Measurements from ENCODE around the gene MAGEA8.
"Not testable (repeated sequence)": the region's sequence is repeated elsewhere in the genome, so short reads cannot be mapped to it uniquely, and the experiment has no call there.

MAGEA8 gene

DNA sequence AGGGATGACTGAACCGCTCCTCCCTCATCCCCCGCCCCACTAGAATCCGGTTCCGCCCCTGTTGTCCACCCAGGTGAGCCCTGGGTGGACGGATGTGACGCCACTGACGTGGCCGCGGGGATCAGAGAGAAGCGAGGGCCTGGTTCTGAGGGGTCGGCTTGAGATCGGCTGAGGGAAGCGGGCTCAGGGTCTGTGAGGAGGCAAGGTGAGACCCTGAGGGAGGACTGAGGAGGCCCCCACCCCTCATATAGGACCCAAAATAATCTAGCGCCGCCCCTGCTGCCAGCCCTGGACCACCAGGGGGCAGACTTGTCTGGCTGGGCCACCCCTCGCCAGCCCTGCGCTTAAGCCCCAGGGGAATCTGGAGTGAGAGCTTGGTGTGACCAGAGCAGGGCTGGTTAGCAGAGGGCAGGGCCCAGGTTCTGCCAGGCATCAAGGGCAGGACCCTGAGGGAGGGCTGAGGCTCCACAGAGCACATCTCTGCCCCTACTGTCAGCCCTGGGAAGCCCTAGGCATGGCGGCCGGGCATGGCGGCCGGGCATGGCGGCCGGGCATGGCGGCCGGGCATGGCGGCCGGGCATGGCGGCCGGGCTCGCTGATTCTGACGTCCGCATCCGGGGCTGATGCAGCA lies at the start of gene MAGEA8:
TSS of gene MAGEA8 (plus strand) at position 103 of the 631 bp plus-strand sequence. CDS start 3,090 bp downstream, outside the sequence.
- DNase-seq = no peak

GRCh38 chrX:149831473-149831872 lies 49.5 kb upstream of the MAGEA8 start:
- no peak for DNase-seq

- not testable (repeated sequence) for DNase-seq
Measured at GRCh38 chrX:149836728-149837127, 44.3 kb upstream of the MAGEA8 start.

- DNase-seq = no peak
Measured at GRCh38 chrX:149837167-149837566, 43.8 kb upstream of the MAGEA8 start.

- DNase-seq = no peak
Measured at GRCh38 chrX:149837639-149838038, 43.3 kb upstream of the MAGEA8 start.

- DNase-seq = no peak
Measured at GRCh38 chrX:149841929-149842328, 39.1 kb upstream of the MAGEA8 start.

GRCh38 chrX:149845385-149845784 lies 35.6 kb upstream of the MAGEA8 start:
- DNase-seq = no peak

- no peak for DNase-seq
Measured at GRCh38 chrX:149846789-149847188, 34.2 kb upstream of the MAGEA8 start.

DNA sequence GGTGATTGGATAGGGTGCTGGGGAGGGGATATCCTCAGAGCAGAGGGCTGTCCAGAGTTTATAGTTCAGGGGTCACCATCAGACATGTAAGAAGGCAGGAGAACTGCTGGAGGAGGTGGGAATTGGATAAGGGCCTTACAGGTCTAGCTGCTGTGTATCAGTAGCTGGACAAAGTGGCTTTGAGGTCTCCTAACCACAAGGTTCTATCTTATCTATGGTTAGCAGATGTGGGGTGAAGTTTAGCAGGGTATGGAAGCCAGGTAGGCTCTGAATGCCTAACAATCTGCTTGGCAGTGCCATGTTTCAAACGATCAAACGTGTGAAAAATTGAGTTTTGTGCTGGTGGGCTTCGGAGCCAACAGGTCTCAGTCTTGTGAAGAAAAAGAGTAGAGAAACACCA lies 32.1 kb upstream of the MAGEA8 start:
- DNase-seq = no peak

GRCh38 chrX:149849787-149850186 lies 31.2 kb upstream of the MAGEA8 start:
- no peak for DNase-seq

DNA sequence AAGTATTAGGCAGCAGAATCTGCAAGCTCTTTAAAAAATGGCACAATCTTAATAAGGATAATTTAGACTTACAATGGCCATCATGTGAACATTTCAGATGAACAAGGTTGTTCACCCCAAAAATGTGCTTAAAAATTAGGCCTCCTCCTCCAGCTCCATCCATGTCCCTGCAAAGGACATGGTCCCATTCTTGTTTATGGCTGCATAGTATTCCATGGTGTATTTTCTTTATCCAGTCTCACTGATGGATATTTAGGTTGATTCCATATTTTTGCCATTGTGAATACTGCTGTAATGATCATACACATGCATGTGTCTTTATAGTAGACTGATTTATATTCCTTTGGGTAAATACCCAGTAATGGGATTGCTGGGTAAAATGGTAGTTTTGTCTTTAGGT lies 29.1 kb upstream of the MAGEA8 start:
- no peak for DNase-seq

DNA sequence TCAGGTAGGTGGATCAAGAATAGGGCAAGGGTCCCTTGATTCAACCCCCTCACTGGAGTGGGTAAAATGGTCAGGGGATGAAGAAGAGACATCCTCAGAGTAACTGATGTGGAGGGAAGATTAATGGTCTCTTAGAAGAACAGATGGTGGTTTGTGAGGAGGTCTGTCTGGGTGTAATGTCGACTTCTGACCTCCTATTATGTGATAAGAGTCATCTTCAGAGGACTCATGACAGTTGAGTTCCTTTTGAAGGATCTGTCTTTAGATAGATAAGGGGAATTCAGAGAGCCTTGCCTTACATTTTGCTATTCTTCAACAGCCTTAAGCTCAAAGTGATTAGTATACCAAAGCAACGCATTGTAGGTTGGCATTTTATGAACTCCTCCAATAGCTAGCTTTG lies 27.1 kb upstream of the MAGEA8 start:
- DNase-seq = no peak

DNA sequence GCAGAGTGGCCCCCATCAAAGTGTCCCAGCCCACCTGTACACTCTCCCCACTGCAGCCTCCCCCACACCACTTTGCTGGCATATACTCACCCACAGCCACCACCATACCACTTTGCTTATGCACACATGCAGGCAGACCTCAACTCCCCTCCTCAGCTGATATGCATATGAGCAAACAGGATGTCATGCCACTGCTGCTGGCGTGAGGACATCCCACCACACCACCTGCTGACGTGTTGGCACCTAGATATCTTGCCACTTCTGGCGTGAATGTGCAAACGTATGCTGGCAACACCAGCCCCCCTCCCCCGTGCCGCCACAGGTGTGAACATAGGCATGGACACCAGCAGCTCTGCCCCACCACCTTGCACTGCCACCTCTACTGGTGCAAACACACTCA lies 22.4 kb upstream of the MAGEA8 start:
- DNase-seq = no peak

- DNase-seq = no peak
Measured at GRCh38 chrX:149860445-149860844, 20.5 kb upstream of the MAGEA8 start.

- no peak for DNase-seq
Measured at GRCh38 chrX:149865390-149865789, 15.6 kb upstream of the MAGEA8 start.

DNA sequence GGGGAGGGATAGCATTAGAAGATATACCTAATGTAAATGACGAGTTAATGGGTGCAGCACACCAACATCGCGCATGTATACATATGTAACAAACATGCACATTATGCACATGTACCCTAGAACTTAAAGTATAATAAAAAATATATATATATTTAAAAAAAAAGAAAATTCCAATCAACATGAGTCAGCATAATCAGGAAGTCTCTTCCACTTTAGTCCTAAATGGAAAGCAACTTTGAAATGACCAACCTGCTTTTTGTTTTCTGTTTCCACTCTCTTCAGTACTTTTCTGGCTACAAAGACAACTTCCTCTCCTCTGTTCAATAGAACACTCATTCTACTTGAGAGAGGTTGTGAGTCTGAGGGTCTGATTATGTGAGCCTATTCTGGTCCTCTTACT lies 13.5 kb upstream of the MAGEA8 start:
- no peak for DNase-seq

DNA sequence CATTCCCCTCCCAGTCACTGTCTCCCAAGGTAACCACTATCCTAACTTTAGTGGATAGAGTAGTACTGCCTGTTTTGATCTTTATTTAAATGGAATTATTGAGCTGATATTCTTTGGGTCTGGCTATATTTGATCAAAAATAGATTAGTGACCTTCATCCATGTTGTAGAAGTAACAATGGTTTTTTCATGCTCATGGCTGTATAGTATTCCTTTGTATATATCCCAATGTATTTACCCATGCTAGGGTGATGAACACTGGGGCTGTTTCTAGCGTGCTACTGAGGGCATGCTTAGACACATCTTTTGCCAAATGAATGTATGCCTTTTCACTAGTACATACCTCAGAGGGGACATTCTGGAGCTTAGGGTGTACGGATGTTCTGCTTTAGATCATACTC lies 10.1 kb upstream of the MAGEA8 start:
- DNase-seq = no peak

- no peak for DNase-seq
Measured at GRCh38 chrX:149871433-149871832, 9.6 kb upstream of the MAGEA8 start.

GRCh38 chrX:149871940-149872339 lies 9.0 kb upstream of the MAGEA8 start:
- DNase-seq = peak; percentile 16

- no peak for DNase-seq
Measured at GRCh38 chrX:149877157-149877556, 3.8 kb upstream of the MAGEA8 start.

- DNase-seq = peak; percentile 41
Measured at GRCh38 chrX:149877636-149878035, 3.3 kb upstream of the MAGEA8 start.

GRCh38 chrX:149890828-149891227 lies 9.8 kb downstream of the MAGEA8 start:
- not testable (repeated sequence) for DNase-seq

GRCh38 chrX:149898554-149898953 lies 17.6 kb downstream of the MAGEA8 start:
- no peak for DNase-seq

- no peak for DNase-seq
Measured at GRCh38 chrX:149903889-149904748, 23.1 kb downstream of the MAGEA8 start.

Data from NCI-H226 (cell line).